ENCODE results near the gene ILK.

ILK gene

DNA sequence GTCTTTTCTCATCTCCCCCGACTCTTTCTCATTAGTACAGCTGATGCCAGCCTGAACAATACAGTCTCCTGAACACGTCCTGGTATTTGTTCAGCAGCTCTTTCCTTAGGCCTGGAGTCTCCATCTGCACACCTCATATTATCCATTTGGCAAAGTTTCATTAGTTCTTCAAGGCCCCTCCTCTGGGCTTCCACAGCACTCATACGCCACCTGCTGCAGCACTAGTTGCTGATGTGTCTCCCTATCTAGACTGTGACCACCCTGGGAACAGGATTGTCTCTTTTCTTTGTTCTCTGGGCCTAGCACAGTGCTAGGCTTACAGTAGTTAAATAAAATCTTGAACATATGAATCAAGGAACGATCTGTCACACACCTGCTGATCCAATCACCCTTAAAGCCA is 34.9 kb downstream of the ILK start:
- DNase-seq = no peak

GRCh38 chr11:6640036-6640984 is 36.7 kb downstream of the ILK start:
- no peak for DNase-seq

GRCh38 chr11:6640985-6641701 is 37.6 kb downstream of the ILK start:
- DNase-seq = no peak

DNA sequence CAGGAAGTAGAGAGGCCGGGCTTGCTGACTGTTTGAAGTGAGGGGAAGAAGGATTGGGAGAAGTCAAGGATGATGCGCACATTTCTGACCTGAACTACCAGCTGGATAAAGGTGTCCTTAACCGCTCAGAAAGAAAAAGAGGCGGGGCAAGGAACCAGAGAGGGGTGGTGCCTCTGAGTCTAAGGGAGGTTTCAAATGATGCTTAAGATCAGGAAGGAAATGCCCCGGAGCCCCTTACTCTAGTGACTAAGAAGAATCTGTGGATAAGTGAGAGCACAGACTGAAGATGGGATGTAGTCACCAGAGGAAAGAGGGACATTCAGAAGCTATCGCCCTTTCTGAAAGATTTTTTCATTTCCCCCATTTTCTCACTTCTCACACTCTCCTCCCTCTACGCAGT is 39.4 kb downstream of the ILK start:
- DNase-seq = no peak

DNA sequence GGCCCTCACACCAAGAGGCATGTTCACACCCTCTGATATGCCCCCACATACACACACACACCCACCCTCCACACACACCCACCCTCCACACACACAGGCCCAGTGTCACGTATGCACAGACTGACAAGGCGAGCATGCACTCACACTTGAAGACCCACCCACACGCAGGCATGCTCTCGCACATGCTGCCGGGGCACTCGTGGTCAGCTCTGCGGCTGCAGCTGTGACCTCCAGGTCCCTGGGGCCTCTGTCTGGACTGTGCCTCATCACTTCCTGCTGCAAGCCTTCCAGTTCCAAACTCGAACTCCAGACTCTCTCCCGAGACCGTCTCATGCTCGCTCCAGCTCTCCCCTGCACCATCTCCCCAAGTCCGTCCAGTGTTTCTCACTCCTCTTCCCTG is 42.5 kb downstream of the ILK start:
- peak; percentile 78 for DNase-seq

DNA sequence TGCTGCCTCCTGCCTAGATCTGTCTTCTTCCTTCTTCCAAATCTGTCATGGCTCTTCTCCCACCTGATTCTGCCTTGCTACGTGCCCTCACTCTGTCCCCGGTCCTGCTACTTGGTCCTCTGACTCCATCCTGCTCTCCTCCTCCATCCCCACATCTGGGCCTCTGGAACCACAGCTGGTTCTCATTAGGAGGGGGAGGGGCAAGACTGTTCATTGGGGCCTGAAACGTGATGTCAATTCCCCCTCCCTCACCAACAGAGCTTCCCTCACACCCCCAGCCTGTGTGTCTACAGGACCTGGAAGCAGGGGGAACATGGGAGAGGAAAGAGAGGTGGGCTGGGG is 43.0 kb downstream of the ILK start:
- DNase-seq = peak; percentile 89

- peak; percentile 78 for DNase-seq
These were observed 43.5 kb downstream of the ILK start for GRCh38 chr11:6646918-6647679.

GRCh38 chr11:6647836-6648235 is 44.3 kb downstream of the ILK start:
- DNase-seq = no peak

DNA sequence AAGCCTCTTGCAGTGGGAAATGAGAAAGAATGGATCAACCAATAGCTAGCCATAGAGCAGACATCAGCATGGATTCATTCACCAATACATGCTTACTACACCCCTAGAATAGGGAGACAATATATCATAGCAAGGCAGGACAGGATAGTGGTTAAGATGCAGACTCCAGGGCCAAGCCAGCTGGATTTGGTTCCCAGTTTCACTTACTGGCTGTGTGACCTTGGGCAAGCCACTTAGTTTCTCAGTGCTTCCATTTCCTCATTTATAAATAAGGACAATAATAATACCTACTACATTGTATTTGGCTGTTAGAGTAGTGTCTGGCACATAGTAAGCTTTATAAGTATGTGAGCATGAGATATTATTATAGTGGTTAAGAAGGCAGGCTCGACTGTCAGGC is 44.9 kb downstream of the ILK start:
- no peak for DNase-seq

DNA sequence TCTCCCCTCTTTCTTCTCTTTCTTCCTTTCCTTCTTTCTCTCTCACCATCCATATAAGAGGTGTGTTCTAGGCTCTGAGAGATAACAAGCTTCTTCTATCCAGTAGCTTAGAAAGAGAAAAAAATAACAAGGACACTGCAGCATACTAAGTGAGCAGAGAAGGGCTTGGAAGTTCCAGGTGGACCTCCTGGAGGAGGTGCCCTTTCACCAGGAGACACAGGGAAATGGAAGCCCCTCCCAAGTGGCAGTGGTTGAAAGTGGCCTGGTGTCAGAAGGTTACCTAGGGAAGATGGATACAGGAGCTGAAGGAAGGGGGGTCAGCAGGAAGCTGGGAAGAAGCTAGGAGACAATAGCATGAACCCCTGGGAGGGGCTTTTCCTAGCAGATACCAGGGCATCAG is 46.5 kb downstream of the ILK start:
- no peak for DNase-seq

DNA sequence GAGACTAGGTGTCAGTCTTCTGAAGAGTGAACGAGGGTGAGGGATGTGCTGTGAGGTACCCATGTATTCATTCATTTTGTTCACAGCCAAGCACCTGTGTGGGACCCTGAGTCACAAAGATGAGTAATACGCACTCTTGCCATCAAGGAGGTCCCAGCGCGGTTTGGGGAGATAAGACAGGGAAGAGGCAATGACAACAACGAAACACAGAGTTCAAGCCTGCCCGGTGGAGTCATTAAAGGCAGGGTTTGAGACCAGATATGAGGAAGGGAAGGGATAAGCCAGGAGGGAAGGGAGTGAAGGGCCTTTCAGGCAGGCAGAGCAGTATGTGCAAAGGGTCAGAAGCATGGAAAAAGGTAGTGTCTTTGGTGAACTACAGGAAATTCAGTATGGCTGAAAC is 47.4 kb downstream of the ILK start:
- DNase-seq = no peak

DNA sequence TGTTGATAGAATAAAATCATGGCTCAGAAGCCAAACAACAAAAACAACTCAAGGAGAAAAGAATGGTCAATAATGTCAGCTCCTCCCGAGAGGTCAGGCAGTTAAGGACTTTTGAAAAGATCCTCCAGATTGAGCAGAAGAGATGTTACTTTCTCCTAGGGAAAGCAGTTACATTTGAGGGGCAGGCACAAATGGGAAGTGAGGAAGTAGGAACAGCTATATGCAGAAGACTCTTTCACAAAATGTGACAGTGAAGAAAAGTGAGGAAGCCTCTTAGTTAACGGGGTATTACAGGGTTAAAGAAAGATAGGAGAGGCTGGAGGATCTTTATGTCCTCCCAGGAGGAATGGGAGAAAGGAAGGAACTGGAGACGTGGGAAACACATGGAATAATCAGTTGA is 48.6 kb downstream of the ILK start:
- no peak for DNase-seq

DNA sequence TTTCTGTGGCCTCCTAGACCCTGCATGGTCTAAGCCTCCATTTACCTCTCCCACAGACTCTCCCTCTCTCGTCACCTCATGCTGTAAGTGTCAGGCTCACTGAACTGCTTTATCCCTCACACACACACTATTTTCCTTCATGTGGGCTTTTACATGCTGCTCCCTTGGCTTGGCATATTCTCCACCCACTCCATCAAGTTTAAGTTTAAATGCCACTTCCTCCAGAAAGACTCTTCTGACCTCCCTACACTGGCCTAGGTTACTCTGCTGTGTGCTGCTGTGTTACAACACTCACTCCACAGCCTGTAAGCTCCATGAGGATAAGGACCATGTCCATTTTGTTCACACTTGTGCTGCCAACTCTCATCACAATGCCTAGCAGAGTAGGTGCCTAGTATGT is 49.5 kb downstream of the ILK start:
- no peak for DNase-seq

- no peak for DNase-seq
These were observed 50.1 kb downstream of the ILK start for GRCh38 chr11:6653656-6654055.

GRCh38 chr11:6654281-6655019 is 50.9 kb downstream of the ILK start:
- DNase-seq = no peak

DNA sequence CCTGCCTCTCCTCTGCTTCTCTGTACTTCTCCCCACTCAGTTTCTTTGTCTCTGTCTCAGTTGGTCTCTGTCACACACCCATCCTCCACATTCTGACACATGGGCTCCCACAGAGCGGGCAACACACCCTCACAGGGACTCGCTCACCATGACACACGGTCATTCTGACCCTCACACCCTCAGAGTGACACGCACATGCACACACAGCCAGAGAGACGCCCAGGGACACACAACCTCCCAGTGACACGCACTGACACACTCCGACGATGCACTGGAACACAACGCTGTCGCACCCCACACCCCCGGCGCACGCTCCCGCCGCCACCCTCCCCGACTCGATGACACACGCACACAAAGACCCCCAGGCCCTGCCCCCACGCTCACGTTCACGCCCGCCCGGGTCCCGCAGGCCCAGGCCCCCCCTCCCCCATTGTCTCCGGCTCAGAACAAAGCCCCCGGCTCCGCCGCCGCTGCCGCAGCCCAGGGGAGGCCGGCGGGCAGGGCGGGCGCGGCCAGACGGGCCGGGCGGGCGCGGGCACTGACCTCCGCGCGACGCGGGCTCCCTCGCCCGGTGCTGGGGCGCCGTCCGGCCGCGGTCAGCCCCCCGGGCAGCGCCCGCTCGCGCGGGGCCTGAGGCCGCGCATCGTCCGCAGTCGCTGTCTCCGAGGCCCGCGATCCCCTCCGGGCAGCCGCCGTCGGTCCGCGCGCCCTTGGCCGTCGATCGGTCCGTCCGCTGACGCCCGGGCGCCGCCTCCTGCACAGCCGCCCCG is 51.6 kb downstream of the ILK start:
- peak; percentile 65 for DNase-seq

DNA sequence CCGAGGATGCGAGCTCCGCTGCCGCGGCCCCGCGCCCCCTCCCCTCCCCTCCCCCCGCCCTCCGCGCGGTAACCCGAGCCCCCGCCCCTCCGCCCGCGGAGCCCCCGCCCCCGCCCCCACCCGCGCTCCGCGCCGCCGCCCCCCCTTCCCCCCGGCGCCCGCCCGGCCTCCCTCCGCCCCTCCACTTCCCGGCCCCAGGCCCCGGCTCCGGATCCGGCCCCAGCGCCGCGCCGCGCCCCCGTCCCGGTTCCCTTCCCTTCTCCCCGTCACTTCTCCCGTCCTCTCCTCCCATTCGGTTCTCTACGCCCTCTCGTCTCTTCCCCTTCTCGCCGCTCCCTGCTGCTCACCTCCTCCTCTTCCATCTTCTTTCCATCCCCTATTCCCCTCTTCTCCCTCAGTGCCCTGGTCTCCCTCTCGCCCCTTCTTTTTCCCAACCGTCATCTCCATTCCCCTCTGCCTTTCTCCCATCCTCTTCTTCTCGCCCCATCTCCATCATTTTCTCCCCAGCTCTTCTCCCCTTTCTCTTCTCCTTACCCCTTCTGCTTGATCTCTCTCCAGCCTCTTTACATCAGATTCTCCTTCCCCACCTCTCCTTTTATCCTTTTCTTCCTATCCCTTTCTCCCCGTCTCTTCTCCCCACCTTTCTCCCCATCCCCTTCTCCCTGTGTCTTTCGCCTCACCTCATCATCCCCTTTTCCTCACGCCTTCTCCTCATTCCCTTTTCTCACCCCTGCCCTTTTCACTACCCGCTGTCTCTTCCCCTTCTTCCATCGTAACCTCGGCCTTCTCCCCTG is 52.4 kb downstream of the ILK start, which contains the start of gene DCHS1:
Gene DCHS1, minus strand, starts transcription at position 20 of the 794 bp plus-strand sequence. CDS start 14,196 bp downstream, outside the sequence.
- peak; percentile 86 for DNase-seq

- no peak for DNase-seq
These were observed 53.0 kb downstream of the ILK start for GRCh38 chr11:6656584-6656915.

GRCh38 chr11:6656936-6657335 is 53.4 kb downstream of the ILK start:
- no peak for DNase-seq

- DNase-seq = no peak
These were observed 53.8 kb downstream of the ILK start for GRCh38 chr11:6657346-6657745.

GRCh38 chr11:6658647-6659046 is 55.1 kb downstream of the ILK start:
- DNase-seq = no peak
